Lower lobe of right lung (tissue), 2 donors: Measurements from ENCODE around the gene ZNF132. TPM values are rescaled to one million over a fixed set of nuclear protein-coding genes. Genes with fewer than 3 reads are reported as not detected.
"Not testable (repeated sequence)": the region's sequence is repeated elsewhere in the genome, so short reads cannot be mapped to it uniquely, and the experiment has no call there.

Source experiments
- ATAC-seq, 2 donors: fragments of 200-7000 bp; cut with Tn5 transposase; one replicate each; pipeline ENCODE4 v1.9.1; 2020 to 2022; ENCODE audit warnings: mild to moderate bottlenecking in 2 of 2, moderate library complexity in 2 of 2
- DNase-seq: peaks from one replicate; pipeline ENCODE4 v3.0.0-alpha.2; 2020
- H3K27ac ChIP-seq: fragments of 200-600 bp; one replicate; pipeline ENCODE4 v1.8.0; 2022
- H3K27me3 ChIP-seq: fragments of 200-600 bp; one replicate; pipeline ENCODE4 v1.8.0; 2022; ENCODE audit warnings: low read depth
- H3K36me3 ChIP-seq: fragments of 200-600 bp; one replicate; pipeline ENCODE4 v1.8.0; 2022; ENCODE audit warnings: mild to moderate bottlenecking
- H3K4me1 ChIP-seq: fragments of 200-600 bp; one replicate; pipeline ENCODE4 v1.8.0; 2022
- H3K4me3 ChIP-seq: fragments of 200-600 bp; one replicate; pipeline ENCODE4 v1.8.0; 2022; ENCODE audit warnings: mild to moderate bottlenecking
- H3K9me3 ChIP-seq: fragments of 200-600 bp; one replicate; pipeline ENCODE4 v1.8.0; 2022
- intact Hi-C: fragments of 100-400 bp; cut with DNase I; formaldehyde crosslinking; loops from one replicate; pipeline ENCODE4 v1.11.0; 2022
- total RNA-seq: library from RNA; stranded (reverse); fragmentation: NEBNext Ultra II Directional; extraction: Animal tissue kit (Norgen Biotek cat#: 25700); gene quantifications from one replicate; pipeline ENCODE4 v1.2.1, GENCODE V29; 2021
- TF ChIP-seq, protein P1 (sequence below): fragments of 200-600 bp; IDR thresholded peaks from one replicate; pipeline ENCODE4 v1.8.0; 2022; ENCODE audit warnings: antibody characterized with exemption, mild to moderate bottlenecking
- donor health status: DM: no; HTN: yes; CAD: no; lungs with severe emphysema.

ZNF132 gene
- total RNA-seq, 1 donor from 2014 or later, result 7.4 TPM

DNA sequence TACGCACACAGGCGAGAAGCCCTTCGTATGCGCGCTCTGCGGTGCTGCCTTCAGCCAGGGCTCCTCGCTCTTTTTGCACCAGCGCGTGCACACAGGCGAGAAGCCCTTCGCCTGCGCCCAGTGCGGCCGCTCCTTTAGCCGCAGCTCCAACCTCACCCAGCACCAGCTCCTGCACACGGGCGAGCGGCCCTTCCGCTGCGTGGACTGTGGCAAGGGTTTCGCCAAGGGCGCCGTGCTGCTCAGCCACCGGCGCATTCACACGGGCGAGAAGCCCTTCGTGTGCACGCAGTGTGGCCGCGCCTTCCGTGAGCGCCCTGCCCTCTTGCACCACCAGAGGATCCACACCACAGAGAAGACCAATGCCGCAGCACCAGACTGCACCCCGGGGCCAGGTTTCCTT, 16.2 kb upstream of the ZNF132 start:
- intact Hi-C loops, result no loop called here
- TF ChIP-seq, protein P1, sequence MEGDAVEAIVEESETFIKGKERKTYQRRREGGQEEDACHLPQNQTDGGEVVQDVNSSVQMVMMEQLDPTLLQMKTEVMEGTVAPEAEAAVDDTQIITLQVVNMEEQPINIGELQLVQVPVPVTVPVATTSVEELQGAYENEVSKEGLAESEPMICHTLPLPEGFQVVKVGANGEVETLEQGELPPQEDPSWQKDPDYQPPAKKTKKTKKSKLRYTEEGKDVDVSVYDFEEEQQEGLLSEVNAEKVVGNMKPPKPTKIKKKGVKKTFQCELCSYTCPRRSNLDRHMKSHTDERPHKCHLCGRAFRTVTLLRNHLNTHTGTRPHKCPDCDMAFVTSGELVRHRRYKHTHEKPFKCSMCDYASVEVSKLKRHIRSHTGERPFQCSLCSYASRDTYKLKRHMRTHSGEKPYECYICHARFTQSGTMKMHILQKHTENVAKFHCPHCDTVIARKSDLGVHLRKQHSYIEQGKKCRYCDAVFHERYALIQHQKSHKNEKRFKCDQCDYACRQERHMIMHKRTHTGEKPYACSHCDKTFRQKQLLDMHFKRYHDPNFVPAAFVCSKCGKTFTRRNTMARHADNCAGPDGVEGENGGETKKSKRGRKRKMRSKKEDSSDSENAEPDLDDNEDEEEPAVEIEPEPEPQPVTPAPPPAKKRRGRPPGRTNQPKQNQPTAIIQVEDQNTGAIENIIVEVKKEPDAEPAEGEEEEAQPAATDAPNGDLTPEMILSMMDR, result no peak
- Histone ChIP-seq H3K27me3 (no peaks in the 10 kb centered on the region), H3K4me3 (no peak overlapping the region), H3K27ac (no peak overlapping the region), H3K9me3 (no peaks in the 10 kb centered on the region), H3K4me1 (peaks cover under 1% of the 10 kb centered on the region), H3K36me3 (peaks cover 15% of the 10 kb centered on the region)
- no peak for ATAC-seq
- no peak for DNase-seq

DNA sequence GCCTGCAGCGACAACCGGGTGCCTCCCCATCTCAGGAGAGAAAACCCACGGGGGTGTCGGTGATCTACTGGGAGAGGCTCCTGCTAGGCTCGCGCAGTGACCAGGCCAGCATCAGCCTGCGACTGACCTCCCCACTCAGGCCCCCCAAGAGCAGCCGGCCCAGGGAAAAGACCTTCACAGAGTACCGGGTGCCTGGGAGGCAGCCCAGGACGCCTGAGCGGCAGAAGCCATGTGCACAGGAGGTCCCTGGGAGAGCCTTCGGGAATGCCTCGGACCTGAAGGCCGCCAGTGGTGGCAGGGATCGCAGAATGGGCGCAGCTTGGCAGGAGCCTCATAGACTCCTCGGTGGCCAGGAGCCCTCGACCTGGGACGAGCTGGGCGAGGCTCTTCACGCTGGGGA, 15.4 kb upstream of the ZNF132 start:
- Histone ChIP-seq H3K27me3 (no peaks in the 10 kb centered on the region), H3K4me1 (peaks cover 7% of the 10 kb centered on the region), H3K36me3 (peaks cover 15% of the 10 kb centered on the region), H3K27ac (no peak overlapping the region), H3K9me3 (no peaks in the 10 kb centered on the region), H3K4me3 (no peak overlapping the region)
- no peak for DNase-seq
- TF ChIP-seq, protein P1, result no peak
- no peak for ATAC-seq
- intact Hi-C loops, result no loop called here

DNA sequence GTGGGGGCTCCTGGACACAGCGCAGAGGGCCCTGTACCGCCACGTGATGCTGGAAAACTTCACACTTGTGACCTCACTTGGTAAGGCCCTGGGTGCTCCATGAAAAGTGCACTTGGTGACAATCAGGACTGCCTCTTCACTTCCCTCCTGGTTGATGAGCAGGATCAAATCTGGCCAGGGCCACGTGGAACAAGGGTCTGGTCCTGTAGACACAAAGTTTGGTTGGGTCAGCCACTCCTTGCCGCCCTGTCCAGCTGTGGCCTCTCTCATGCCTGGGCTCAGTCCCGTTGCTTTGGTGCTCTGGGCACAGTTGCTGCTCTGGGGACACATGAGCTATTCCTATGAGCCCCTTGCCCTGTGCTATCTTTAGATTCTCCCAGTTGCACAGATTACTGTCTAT, 13.8 kb upstream of the ZNF132 start:
- intact Hi-C loops, result no loop called here
- Histone ChIP-seq H3K36me3 (peaks cover 15% of the 10 kb centered on the region), H3K27ac (no peak overlapping the region), H3K4me3 (no peak overlapping the region), H3K9me3 (no peaks in the 10 kb centered on the region), H3K4me1 (peaks cover 7% of the 10 kb centered on the region), H3K27me3 (peaks cover 3% of the 10 kb centered on the region)
- ATAC-seq (no peak), DNase-seq (no peak)
- TF ChIP-seq, protein P1, result no peak

DNA sequence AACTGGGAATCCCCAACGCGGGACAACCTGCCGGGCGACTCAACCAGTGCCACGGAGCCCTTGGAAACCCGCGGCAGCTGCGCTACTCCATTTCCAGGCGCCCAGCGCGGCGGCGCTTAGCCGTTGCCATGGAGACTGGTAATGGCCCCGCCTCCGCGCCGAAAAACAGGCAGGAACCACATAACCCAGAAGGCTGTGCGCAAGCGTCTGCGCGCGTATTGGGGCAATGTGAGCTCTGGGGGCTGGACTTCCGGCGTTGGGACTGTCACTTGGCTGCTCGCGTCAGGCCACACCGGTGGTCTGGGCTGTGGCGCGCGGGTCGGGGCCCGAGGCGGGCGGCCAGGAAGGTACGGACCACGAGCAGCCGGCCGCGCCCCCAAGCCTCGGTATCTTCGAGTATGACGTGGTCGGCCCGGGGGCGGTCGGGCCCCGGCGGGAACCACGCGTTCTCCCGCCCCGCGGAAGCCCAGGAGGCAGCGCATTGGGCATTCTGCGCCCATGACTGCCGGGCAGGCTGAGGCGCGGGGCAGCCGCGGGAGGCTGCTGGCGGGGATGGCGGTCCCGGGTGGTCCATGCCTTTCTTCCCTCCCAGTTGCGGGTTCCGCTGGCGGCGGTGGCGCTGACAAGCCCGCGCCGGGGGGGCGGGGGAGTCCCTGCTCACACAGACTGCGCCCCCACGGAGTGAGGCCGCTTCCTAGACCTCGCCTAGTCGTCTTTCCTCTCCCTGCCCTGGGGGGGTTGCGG, 11.6 kb upstream of the ZNF132 start, which contains the start of gene ZNF324B:
ZNF324B (plus strand) TSS at position 265 of the 744 bp plus-strand sequence. CDS start 2,080 bp downstream, outside the sequence.
- peaks cover 7% of the 10 kb centered on the region for H3K4me1 ChIP-seq
- H3K9me3 ChIP-seq, result no peaks in the 10 kb centered on the region
- H3K27me3 ChIP-seq, result peaks cover 8% of the 10 kb centered on the region
- DNase-seq (peak; percentile 98), ATAC-seq (peak; percentile 98 to 99)
- peak within 1 kb of the TSS; percentile 83 for H3K27ac ChIP-seq
- peaks cover 6% of the 10 kb centered on the region for H3K36me3 ChIP-seq
- TF ChIP-seq, protein P1, result no peak
- H3K4me3 ChIP-seq, result peak within 1 kb of the TSS; percentile 98
- intact Hi-C loops, result no loop called here

DNA sequence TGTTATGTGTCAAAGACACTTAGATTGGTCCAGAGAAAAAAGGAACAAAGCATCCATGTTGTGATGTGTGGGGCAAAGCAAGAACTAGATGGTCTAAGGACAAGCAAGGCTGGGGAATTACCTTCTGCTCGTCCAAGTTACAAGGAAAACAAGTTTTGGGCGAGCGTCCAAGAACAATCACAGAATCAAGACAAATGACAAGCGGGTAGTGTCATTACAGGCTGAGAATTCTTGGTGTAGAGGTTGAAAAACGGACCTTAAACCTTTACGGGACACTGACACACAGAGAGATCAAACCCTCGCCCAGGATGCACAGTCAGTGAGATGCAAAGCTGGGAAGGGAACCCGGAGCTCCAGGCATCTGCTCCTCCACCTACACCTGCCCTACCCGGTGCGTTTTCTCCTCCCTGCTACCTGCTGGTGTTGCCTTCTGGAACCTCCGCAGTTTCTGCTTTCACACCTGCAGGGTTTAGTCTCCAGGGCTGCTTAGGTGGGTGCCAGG, 11.0 kb upstream of the ZNF132 start:
- Histone ChIP-seq H3K4me3 (peak overlapping the region; percentile 98), H3K36me3 (no peaks in the 10 kb centered on the region), H3K4me1 (peaks cover 7% of the 10 kb centered on the region), H3K27me3 (peaks cover 8% of the 10 kb centered on the region), H3K27ac (peak overlapping the region; percentile 83), H3K9me3 (no peaks in the 10 kb centered on the region)
- DNase-seq, result no peak
- TF ChIP-seq, protein P1, result no peak
- ATAC-seq, result peak; percentile 41 to 51
- intact Hi-C loops, result no loop called here

DNA sequence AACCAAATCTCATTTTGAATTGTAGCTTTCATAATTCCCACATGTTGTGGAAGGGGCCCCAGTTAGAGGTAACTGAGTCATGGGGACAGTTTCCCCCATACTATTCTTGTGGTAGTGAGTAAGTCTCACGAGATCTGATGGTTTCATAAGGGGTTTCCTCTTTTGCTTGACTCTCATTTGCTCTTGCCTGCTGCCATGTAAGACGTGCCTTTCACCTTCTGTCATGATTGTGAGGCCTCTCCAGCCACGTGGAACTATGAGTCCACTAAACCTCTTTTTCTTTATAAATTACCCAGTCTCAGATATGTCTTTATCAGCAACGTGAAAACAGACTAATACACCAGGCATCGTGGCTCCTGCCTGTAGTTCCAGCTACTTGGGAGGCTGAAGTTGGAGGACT, 10.0 kb upstream of the ZNF132 start:
- H3K36me3 ChIP-seq, H3K27ac ChIP-seq, H3K4me1 ChIP-seq, intact Hi-C loops, H3K4me3 ChIP-seq, ATAC-seq, H3K27me3 ChIP-seq, H3K9me3 ChIP-seq, DNase-seq: not testable (repeated sequence)

DNA sequence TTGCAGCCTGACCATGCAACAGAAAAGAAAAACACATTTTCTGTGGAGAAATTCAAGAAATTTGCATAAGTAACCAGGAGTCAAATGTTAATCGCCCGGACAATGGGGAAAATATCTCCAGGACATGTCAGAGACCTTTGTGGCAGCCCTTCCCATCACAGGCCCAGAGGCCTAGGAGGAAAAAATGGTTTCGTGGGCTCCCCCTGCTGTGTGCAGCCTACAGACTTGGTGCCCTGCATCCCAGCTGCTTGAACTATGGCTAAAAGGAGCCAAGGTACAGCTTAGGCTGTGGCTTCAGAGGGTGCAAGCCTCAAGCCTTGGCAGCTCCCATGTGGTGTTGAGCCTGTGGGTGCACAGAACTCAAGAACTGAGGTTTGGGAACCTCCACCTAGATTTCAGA, 8.9 kb upstream of the ZNF132 start:
- H3K36me3 ChIP-seq, ATAC-seq, intact Hi-C loops: not testable (repeated sequence)

DNA sequence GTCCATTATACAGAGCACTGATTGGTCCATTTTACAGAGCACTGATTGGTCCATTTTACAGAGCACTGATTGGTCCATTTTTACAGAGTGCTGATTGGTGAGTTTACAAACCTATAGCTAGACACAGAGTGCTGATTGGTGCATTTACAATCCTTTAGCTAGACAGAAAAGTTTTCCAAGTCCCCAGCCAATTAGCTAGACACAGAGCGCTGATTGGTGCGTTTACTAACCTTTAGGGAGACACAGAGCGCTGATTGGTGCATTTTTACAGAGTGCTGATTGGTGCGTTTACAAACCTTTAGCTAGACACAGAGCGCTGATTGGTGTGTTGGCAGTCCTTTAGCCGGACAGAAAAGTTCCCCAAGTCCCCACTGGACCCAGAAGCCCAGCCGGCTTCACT, 3.0 kb upstream of the ZNF132 start:
- H3K4me1 ChIP-seq, H3K27ac ChIP-seq, H3K4me3 ChIP-seq, intact Hi-C loops, H3K36me3 ChIP-seq, DNase-seq, H3K27me3 ChIP-seq, ATAC-seq: not testable (repeated sequence)
- H3K9me3 ChIP-seq, result peaks cover 12% of the 10 kb centered on the region

More for the DNA sequence above, 8.9 kb upstream of the ZNF132 start:
- not testable (repeated sequence) for H3K4me1 ChIP-seq, H3K27me3 ChIP-seq, H3K4me3 ChIP-seq, DNase-seq, H3K9me3 ChIP-seq, H3K27ac ChIP-seq
